OCI-LY7 (cell line): Measurements from ENCODE around the gene SMYD3.

Experiments used
- EZH2phosphoT487 ChIP-seq: fragments of 200-600 bp; sonication (generic); IDR thresholded peaks from 2 replicates; pipeline ENCODE4 v1.6.1; 2018; ENCODE audit warnings: low read depth, borderline replicate concordance, mild to moderate bottlenecking, mixed run types, antibody characterized with exemption, low read length, moderate library complexity, mixed read lengths
- TF ChIP-seq, protein P1 (sequence below): fragments of 200-600 bp; sonication (generic); conservative IDR thresholded peaks from 2 replicates; pipeline ENCODE4 v1.5.1; 2014; ENCODE audit warnings: mild to moderate bottlenecking, antibody characterized with exemption, low read length, moderate library complexity, mixed read lengths

DNA sequence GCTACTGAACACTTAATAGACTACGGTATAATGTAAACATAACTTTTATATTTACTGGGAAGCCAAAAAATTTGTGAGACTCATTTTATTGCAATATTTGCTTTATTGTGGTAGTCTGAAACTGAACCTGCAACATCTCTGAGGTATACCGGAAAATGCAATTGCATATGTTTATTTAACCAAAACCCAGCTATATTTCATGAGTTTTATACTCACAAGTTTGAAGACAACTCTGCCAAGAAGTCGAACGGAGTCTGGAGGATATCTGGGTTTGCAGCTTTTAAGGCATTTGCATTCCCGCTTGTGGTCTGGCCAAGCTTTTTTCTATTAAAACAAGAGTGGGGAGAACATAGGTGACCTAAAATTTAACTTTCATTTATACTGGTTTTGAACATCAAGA lies 171.9 kb downstream of the SMYD3 start:
- TF ChIP-seq, protein P1, sequence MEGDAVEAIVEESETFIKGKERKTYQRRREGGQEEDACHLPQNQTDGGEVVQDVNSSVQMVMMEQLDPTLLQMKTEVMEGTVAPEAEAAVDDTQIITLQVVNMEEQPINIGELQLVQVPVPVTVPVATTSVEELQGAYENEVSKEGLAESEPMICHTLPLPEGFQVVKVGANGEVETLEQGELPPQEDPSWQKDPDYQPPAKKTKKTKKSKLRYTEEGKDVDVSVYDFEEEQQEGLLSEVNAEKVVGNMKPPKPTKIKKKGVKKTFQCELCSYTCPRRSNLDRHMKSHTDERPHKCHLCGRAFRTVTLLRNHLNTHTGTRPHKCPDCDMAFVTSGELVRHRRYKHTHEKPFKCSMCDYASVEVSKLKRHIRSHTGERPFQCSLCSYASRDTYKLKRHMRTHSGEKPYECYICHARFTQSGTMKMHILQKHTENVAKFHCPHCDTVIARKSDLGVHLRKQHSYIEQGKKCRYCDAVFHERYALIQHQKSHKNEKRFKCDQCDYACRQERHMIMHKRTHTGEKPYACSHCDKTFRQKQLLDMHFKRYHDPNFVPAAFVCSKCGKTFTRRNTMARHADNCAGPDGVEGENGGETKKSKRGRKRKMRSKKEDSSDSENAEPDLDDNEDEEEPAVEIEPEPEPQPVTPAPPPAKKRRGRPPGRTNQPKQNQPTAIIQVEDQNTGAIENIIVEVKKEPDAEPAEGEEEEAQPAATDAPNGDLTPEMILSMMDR: no peak
- TF ChIP-seq EZH2phosphoT487: no peak
